RPMI8226 (cell line): Measurements from ENCODE around the gene TRABD.

Experiments used
- DNase-seq: peaks from one replicate; pipeline ENCODE4 v3.0.0-alpha.2; 2015

Gene TRABD

DNA sequence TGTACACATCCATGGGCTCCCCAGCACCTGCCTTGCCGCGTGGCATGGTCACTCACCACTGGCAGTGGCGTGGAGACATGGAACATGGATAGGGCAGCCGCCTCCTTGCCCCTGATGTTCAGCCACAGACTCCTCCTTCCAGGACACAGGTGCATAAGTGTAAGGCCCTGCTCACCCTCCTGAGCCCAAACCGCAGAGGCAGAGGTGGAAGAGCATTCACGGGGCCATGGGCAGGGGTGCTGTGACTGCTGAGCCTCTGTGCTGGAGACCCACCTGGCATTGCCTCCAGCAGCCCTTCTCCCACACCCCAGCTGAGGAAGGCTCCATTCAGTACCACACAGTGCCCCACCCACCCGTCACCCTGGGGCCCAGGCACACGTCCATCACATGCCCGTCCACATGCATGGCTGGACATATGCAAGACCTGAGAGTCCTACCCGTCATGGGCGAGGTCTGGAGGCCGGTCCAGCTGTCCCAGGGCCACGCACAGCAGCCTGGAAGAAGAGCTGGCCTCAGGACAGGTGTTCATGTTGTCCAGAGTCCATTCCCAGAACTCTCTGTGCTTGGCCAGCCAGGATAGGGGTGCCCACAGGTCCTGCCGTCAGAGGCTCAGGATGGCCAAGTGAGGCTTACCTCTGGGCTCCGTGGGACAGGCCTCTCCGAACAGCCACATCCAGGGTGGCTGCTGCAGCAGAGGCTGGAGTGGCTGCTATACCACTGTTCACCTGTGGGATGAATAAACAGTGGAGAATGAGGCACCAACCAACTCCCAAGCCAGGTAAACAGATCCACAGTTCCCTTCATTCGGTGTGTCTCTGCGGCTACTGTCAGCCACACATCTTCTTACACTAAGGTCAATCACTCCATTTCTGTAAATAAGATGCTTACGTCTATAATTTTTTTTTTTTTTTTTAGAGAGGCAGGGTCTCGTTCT is 60.8 kb downstream of the TRABD start:
- peak; percentile 34 for DNase-seq

GRCh38 chr22:50247748-50248147 is 62.0 kb downstream of the TRABD start:
- DNase-seq, result peak; percentile 31

DNA sequence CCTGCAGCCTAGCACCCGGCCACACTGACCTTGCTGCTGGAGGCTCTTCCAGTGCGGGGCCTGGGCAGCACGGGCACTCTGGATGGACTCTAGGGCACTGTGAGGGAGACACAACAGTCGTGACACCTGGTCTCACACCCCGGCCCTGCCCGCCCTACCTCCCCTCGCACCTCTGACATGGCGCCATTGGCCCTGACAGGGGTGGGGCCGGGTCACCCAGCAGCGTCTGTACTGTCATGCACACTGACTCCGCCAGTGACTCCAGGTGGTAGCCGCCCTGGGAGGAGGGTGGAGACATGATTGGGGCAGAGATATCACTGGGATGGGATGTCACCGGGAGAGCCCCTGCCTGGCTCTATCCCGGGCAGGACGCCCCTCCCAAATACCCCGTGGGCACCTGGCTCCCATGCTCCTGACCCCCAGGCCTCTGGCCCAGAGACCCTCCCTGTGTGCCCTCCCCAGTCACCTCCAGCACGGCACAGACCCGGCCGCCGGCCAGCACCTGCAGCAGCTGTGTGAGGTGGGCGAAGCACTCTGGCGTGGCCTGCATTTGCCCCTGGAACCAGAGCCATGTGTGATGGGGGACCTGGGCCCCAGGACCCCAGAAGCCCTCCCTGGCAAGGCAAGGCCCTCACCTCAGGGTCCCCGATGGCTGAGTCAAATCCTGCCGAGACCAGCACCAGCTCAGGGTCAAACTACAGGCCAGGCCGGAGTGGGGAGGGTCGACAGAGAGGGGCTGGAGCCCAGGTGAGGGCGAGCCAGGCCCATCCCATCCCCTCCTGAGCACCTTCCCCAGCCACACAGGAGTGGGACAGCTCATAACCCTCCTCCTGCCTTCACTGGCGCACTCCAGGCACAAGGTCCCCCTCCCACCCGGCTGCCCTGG is 62.7 kb downstream of the TRABD start:
- no peak for DNase-seq
